HFFc6 (cell line): ENCODE results near the gene CREBBP. TPM values are rescaled to one million over a fixed set of nuclear protein-coding genes. Genes with fewer than 3 reads are reported as not detected.
"Not testable (repeated sequence)": the region's sequence is repeated elsewhere in the genome, so short reads cannot be mapped to it uniquely, and the experiment has no call there.

Experiments used
- DNase-seq: peaks from one replicate; pipeline ENCODE4 v3.0.0-alpha.2; 2018
- H3K27ac Mint-ChIP-seq: 2 replicates; pipeline ENCODE4 v1.8.0; 2020; ENCODE audit warnings: mild to moderate bottlenecking, mixed read lengths
- H3K27me3 Mint-ChIP-seq: 2 replicates; pipeline ENCODE4 v1.8.0; 2021; ENCODE audit warnings: mild to moderate bottlenecking, moderate library complexity, mixed read lengths; ENCODE audit not compliant: insufficient read depth
- H3K36me3 Mint-ChIP-seq: 2 replicates; pipeline ENCODE4 v1.8.0; 2021; ENCODE audit warnings: low read depth, mixed read lengths
- H3K4me1 Mint-ChIP-seq: 2 replicates; pipeline ENCODE4 v1.8.0; 2020; ENCODE audit warnings: low read depth, mixed read lengths
- H3K4me3 Mint-ChIP-seq: 2 replicates; pipeline ENCODE4 v1.8.0; 2020; ENCODE audit warnings: mild to moderate bottlenecking, moderate library complexity, mixed read lengths
- H3K9me3 Mint-ChIP-seq: 2 replicates; pipeline ENCODE4 v1.8.0; 2020; ENCODE audit warnings: mild to moderate bottlenecking, mixed read lengths
- total RNA-seq, 6 experiments: library from RNA; stranded (reverse); fragmentation: NEBNext Ultra II Directional; extraction: Animal tissue kit (Norgen Biotek cat#: 25700); gene quantifications; 2 replicates in 1 of 6; 3 replicates in 5 of 6; pipeline ENCODE4 v1.2.3, GENCODE V29; 2021
- TF ChIP-seq, protein P1 (sequence below): fragments of 200-600 bp; sonication (generic); IDR thresholded peaks from 2 replicates; pipeline ENCODE4 v1.5.0; 2021; ENCODE audit warnings: antibody characterized with exemption, mild to moderate bottlenecking

CREBBP gene
- total RNA-seq, 6 experiments from 2014 or later = 40.2 to 51.4 (median 43.4) TPM

DNA sequence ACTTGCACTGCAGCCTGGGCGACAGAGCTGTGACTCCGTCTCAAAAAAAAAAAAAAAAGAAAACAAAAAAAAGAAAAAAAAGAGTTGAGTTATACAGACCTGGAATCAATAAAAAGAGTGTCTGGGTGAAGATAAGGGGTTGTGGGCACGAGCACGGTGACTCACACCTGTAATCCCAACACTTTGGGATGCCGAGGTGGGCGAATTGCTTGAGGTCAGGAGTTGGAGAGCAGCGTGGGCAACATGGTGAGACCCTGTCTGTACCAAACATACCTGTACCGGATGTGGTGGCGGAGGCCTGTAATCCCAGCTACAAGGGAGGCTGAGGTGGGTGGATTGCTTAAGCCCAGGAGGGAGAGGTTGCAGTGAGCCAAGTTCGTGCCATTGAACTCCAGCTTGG is 161.9 kb downstream of the CREBBP start:
- H3K27ac Mint-ChIP-seq = no peak overlapping the region
- H3K27me3 Mint-ChIP-seq = peaks cover 8% of the 10 kb centered on the region
- TF ChIP-seq, protein P1, sequence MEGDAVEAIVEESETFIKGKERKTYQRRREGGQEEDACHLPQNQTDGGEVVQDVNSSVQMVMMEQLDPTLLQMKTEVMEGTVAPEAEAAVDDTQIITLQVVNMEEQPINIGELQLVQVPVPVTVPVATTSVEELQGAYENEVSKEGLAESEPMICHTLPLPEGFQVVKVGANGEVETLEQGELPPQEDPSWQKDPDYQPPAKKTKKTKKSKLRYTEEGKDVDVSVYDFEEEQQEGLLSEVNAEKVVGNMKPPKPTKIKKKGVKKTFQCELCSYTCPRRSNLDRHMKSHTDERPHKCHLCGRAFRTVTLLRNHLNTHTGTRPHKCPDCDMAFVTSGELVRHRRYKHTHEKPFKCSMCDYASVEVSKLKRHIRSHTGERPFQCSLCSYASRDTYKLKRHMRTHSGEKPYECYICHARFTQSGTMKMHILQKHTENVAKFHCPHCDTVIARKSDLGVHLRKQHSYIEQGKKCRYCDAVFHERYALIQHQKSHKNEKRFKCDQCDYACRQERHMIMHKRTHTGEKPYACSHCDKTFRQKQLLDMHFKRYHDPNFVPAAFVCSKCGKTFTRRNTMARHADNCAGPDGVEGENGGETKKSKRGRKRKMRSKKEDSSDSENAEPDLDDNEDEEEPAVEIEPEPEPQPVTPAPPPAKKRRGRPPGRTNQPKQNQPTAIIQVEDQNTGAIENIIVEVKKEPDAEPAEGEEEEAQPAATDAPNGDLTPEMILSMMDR = no peak

DNA sequence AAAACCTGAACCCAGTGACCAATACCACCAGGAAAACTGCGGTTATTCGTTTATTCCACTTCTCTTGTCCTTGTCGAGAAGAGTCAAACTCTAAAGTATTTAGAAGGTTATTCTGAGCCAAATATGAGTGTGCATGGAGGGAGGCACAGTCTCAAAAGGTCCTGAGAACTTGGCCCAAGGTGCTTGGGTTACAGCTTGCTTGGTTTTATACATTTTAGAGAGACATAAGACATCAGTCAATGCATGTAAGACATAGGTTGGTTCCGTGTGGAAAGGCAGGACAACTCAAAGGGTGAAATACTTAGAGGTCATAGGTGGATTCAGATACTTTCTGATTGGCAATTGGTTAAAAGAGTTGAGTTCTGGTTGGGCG is 162.5 kb downstream of the CREBBP start:
- peaks cover 18% of the 10 kb centered on the region for H3K36me3 Mint-ChIP-seq
- peak overlapping the region; percentile 86 for H3K4me3 Mint-ChIP-seq
- H3K4me1 Mint-ChIP-seq = peaks cover 21% of the 10 kb centered on the region
- H3K27me3 Mint-ChIP-seq = peaks cover 7% of the 10 kb centered on the region
- no peak for DNase-seq
- TF ChIP-seq, protein P1 = no peak
- peak overlapping the region; percentile 89 for H3K27ac Mint-ChIP-seq
- no peaks in the 10 kb centered on the region for H3K9me3 Mint-ChIP-seq

More for the DNA sequence above, 161.9 kb downstream of the CREBBP start:
- peaks cover 13% of the 10 kb centered on the region for H3K36me3 Mint-ChIP-seq
- H3K4me1 Mint-ChIP-seq = peaks cover 21% of the 10 kb centered on the region
- DNase-seq = no peak
- no peak overlapping the region for H3K4me3 Mint-ChIP-seq
- no peaks in the 10 kb centered on the region for H3K9me3 Mint-ChIP-seq

DNA sequence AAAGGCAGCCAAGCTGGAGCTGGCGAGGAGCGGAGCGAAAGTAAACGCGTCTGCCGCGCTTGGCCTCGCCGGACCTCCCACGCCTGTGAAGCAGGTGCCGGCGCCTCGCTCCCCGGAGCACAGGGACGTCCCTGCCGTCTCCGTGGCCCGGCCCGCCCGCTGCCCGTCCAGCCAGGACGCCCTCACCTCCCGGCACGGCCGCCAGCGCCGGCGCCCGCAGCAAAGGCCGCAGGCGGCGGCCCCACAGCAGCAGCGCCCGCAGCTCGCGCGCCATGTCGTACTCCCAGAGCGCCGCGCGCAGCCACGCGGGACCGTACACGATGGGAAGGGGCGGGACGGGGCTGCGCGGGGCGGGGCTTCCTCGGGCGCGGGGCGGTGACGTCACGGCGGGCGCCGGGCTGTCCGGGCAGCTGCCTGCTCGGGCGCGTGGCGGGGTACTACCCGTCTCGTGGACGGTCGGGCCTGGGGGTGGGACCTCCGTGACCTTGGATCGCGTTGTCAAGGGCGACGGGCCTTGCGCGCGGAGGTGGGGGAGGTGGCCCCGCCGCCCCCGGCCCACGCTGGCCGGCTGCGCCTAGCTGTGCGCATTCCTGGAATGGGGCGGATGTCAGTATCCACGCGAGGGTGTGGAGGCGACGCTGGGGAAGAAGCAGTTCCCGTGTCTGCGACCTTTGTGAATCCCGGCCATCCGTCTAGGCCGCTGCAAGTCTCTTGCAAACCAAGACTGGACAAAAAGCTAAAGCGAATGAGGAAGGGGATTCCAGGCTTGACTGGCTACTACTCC is 163.1 kb downstream of the CREBBP start, which contains the start of gene TRAP1:
TRAP1 (minus strand) TSS at position 290 of the 784 bp plus-strand sequence; CDS start at position 274, 16 bp downstream.
- Mint-ChIP-seq H3K27ac (peak within 1 kb of the TSS; percentile 89), H3K27me3 (peaks cover 7% of the 10 kb centered on the region), H3K36me3 (peaks cover 20% of the 10 kb centered on the region), H3K4me3 (peak within 1 kb of the TSS; percentile 92), H3K4me1 (peaks cover 21% of the 10 kb centered on the region), H3K9me3 (no peaks in the 10 kb centered on the region)
- TF ChIP-seq, protein P1 = no peak
- DNase-seq = peak; percentile 69

- Mint-ChIP-seq H3K4me3 (peak overlapping the region; percentile 92), H3K27ac (peak overlapping the region; percentile 87), H3K4me1 (peaks cover 21% of the 10 kb centered on the region), H3K9me3 (no peaks in the 10 kb centered on the region), H3K36me3 (peaks cover 20% of the 10 kb centered on the region), H3K27me3 (peaks cover 7% of the 10 kb centered on the region)
- TF ChIP-seq, protein P1 = no peak
- DNase-seq = no peak
Observed at GRCh38 chr16:3716831-3717234, 163.7 kb downstream of the CREBBP start.

DNA sequence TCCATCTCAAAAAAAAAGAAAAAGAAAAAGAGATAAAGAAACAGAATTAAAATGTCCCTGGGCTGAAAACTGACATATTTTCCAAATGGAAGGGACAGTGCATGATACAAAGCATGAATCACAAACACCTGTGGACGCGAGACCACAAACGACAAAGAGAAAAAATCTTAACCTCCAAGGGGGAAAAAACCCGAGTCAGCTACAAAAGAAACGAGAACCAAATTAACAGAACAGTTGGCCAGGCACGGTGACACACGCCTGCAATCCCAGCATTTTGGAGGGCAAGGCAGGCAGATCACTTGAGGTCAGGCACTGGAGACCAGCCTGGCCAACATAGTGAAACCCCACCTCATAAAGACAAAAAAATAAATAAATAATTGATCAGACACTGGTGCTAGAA is 165.1 kb downstream of the CREBBP start:
- TF ChIP-seq, protein P1 = no peak
- H3K36me3 Mint-ChIP-seq = peaks cover 20% of the 10 kb centered on the region
- H3K4me1 Mint-ChIP-seq = peaks cover 21% of the 10 kb centered on the region
- H3K27ac Mint-ChIP-seq = no peak overlapping the region
- H3K9me3 Mint-ChIP-seq = no peaks in the 10 kb centered on the region
- no peak for DNase-seq
- peaks cover 7% of the 10 kb centered on the region for H3K27me3 Mint-ChIP-seq
- no peak overlapping the region for H3K4me3 Mint-ChIP-seq

- H3K9me3 Mint-ChIP-seq, DNase-seq, H3K27me3 Mint-ChIP-seq, H3K4me3 Mint-ChIP-seq, H3K27ac Mint-ChIP-seq: not testable (repeated sequence)
- Mint-ChIP-seq H3K36me3 (peaks cover 20% of the 10 kb centered on the region), H3K4me1 (peaks cover 21% of the 10 kb centered on the region)
Observed at GRCh38 chr16:3714378-3714777, 166.1 kb downstream of the CREBBP start.
